GM23338 (cell line): ENCODE results near the gene PLA2G12A.

ENCODE experiments used
- EZH2 ChIP-seq: fragments of 200-600 bp; sonication (generic); IDR thresholded peaks from one replicate; pipeline ENCODE4 v1.8.0; 2017; ENCODE audit warnings: antibody characterized with exemption, mild to moderate bottlenecking, low read depth; ENCODE audit not compliant: unreplicated experiment
- NANOG ChIP-seq: IDR thresholded peaks from 2 replicates; pipeline ENCODE4 v1.6.1; 2016; ENCODE audit warnings: antibody characterized with exemption, borderline replicate concordance
- POLR2AphosphoS5 ChIP-seq: IDR thresholded peaks from 2 replicates; pipeline ENCODE4 v1.6.1; 2016; ENCODE audit warnings: antibody characterized with exemption, low read depth
- STAT1 ChIP-seq: IDR thresholded peaks from one replicate; pipeline ENCODE4 v1.6.1; 2016; ENCODE audit warnings: antibody characterized with exemption; ENCODE audit not compliant: unreplicated experiment
- TF ChIP-seq, protein P1 (sequence below), 2 experiments: fragments of 200-600 bp in 1 of 2; sonication (generic) in 1 of 2; conservative IDR thresholded peaks; 2 replicates each; pipeline versions ENCODE4 v1.5.1 to v1.6.1; 2016 to 2017; ENCODE audit warnings: antibody characterized with exemption in 2 of 2, low read depth in 2 of 2, mild to moderate bottlenecking in 2 of 2, moderate library complexity in 1 of 2
- TF ChIP-seq, protein P2 (sequence below): IDR thresholded peaks from 2 replicates; pipeline ENCODE4 v1.6.1; 2016; ENCODE audit warnings: antibody characterized with exemption
- TF ChIP-seq, protein P3 (sequence below): IDR thresholded peaks from one replicate; pipeline ENCODE4 v1.6.1; 2018; ENCODE audit warnings: antibody characterized with exemption; ENCODE audit not compliant: unreplicated experiment

DNA sequence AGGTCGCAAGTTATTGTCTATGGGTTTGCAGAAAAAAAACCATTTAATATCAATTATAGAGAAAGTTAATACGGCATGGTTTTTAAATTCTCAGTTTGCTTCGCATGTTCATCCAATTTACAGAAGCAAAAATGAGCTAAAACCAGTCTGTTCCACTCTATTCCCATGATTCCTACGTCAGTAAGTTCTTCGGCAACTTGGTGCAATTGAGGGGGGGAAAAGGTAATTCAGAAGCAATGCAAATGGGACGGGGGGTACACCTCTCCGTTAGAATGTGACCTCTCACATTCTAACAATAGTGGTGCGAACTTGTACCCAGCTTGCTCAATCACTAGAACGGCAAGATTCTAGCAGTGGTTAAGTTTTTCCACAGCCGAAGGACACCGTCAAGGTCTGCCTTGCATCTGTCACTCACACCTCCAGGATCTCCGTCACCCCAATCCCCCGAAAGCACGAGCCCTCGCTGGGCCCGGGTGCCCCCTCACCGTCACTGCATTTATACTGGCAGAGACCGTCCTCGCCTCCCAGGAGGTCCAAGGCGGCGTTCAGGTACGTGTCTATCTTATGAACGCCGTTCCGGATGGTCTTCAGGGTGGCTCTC is 653 bp downstream of the PLA2G12A start:
- TF ChIP-seq, protein P1, sequence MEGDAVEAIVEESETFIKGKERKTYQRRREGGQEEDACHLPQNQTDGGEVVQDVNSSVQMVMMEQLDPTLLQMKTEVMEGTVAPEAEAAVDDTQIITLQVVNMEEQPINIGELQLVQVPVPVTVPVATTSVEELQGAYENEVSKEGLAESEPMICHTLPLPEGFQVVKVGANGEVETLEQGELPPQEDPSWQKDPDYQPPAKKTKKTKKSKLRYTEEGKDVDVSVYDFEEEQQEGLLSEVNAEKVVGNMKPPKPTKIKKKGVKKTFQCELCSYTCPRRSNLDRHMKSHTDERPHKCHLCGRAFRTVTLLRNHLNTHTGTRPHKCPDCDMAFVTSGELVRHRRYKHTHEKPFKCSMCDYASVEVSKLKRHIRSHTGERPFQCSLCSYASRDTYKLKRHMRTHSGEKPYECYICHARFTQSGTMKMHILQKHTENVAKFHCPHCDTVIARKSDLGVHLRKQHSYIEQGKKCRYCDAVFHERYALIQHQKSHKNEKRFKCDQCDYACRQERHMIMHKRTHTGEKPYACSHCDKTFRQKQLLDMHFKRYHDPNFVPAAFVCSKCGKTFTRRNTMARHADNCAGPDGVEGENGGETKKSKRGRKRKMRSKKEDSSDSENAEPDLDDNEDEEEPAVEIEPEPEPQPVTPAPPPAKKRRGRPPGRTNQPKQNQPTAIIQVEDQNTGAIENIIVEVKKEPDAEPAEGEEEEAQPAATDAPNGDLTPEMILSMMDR (conservative IDR thresholded peaks at IDR 0.05; ENCODE audit: low read depth in 2 of 2): no peak
- TF ChIP-seq EZH2: no peak
- TF ChIP-seq, protein P2, sequence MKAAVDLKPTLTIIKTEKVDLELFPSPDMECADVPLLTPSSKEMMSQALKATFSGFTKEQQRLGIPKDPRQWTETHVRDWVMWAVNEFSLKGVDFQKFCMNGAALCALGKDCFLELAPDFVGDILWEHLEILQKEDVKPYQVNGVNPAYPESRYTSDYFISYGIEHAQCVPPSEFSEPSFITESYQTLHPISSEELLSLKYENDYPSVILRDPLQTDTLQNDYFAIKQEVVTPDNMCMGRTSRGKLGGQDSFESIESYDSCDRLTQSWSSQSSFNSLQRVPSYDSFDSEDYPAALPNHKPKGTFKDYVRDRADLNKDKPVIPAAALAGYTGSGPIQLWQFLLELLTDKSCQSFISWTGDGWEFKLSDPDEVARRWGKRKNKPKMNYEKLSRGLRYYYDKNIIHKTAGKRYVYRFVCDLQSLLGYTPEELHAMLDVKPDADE: no peak
- TF ChIP-seq POLR2AphosphoS5: no peak
- no peak for TF ChIP-seq STAT1
- TF ChIP-seq, protein P3, sequence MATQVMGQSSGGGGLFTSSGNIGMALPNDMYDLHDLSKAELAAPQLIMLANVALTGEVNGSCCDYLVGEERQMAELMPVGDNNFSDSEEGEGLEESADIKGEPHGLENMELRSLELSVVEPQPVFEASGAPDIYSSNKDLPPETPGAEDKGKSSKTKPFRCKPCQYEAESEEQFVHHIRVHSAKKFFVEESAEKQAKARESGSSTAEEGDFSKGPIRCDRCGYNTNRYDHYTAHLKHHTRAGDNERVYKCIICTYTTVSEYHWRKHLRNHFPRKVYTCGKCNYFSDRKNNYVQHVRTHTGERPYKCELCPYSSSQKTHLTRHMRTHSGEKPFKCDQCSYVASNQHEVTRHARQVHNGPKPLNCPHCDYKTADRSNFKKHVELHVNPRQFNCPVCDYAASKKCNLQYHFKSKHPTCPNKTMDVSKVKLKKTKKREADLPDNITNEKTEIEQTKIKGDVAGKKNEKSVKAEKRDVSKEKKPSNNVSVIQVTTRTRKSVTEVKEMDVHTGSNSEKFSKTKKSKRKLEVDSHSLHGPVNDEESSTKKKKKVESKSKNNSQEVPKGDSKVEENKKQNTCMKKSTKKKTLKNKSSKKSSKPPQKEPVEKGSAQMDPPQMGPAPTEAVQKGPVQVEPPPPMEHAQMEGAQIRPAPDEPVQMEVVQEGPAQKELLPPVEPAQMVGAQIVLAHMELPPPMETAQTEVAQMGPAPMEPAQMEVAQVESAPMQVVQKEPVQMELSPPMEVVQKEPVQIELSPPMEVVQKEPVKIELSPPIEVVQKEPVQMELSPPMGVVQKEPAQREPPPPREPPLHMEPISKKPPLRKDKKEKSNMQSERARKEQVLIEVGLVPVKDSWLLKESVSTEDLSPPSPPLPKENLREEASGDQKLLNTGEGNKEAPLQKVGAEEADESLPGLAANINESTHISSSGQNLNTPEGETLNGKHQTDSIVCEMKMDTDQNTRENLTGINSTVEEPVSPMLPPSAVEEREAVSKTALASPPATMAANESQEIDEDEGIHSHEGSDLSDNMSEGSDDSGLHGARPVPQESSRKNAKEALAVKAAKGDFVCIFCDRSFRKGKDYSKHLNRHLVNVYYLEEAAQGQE: no peak
- TF ChIP-seq NANOG: no peak
